Smooth muscle cell (in vitro differentiated cells): ENCODE results near the gene PRDM16. TPM values are rescaled to one million over a fixed set of nuclear protein-coding genes. Genes with fewer than 3 reads are reported as not detected.

Source experiments
- DNase-seq: peaks from one replicate; lab custom pipeline; 2025; ENCODE audit not compliant: unreplicated experiment; lab: John Stamatoyannopoulos, UW
- H2AFZ ChIP-seq: fragments of 200-600 bp; sonication (generic); 2 replicates; pipeline ENCODE4 v1.6.0; 2016; ENCODE audit warnings: antibody characterized with exemption, low read depth, mild to moderate bottlenecking
- H3F3A ChIP-seq: fragments of 200-600 bp; sonication (generic); 2 replicates; pipeline ENCODE4 v1.6.0; 2017; ENCODE audit warnings: antibody characterized with exemption, low read depth
- H3K27ac ChIP-seq: fragments of 200-600 bp; sonication (generic); 2 replicates; pipeline ENCODE4 v1.5.1; 2016; ENCODE audit warnings: low read depth, mild to moderate bottlenecking
- H3K27me3 ChIP-seq: fragments of 200-600 bp; sonication (generic); 2 replicates; pipeline ENCODE4 v1.6.1; 2016; ENCODE audit warnings: low read depth, mild to moderate bottlenecking
- H3K36me3 ChIP-seq: fragments of 200-600 bp; sonication (generic); 2 replicates; pipeline ENCODE4 v1.5.1; 2016; ENCODE audit warnings: low read depth
- H3K4me1 ChIP-seq: fragments of 200-600 bp; sonication (generic); 2 replicates; pipeline ENCODE4 v1.5.1; 2016; ENCODE audit warnings: low read depth
- H3K4me2 ChIP-seq: fragments of 200-600 bp; sonication (generic); 2 replicates; pipeline ENCODE4 v1.6.0; 2016; ENCODE audit warnings: mild to moderate bottlenecking
- H3K4me3 ChIP-seq: fragments of 200-600 bp; sonication (generic); 2 replicates; pipeline ENCODE4 v1.5.1; 2016; ENCODE audit warnings: mild to moderate bottlenecking
- H3K79me2 ChIP-seq: fragments of 200-600 bp; sonication (generic); 2 replicates; pipeline ENCODE4 v1.6.0; 2016; ENCODE audit warnings: low read depth, mild to moderate bottlenecking
- H3K9ac ChIP-seq: fragments of 200-600 bp; sonication (generic); 2 replicates; pipeline ENCODE4 v1.6.0; 2016; ENCODE audit warnings: low read depth
- H3K9me3 ChIP-seq: fragments of 200-600 bp; sonication (generic); replicated peaks from 2 replicates; pipeline ENCODE4 v1.5.1; 2016; ENCODE audit warnings: low read depth
- H4K20me1 ChIP-seq: fragments of 200-600 bp; sonication (generic); 2 replicates; pipeline ENCODE4 v1.6.0; 2016; ENCODE audit warnings: low read depth
- CTCF ChIP-seq: fragments of 200-600 bp; sonication (generic); IDR thresholded peaks from 2 replicates; pipeline ENCODE4 v1.5.1; 2017; ENCODE audit warnings: borderline replicate concordance, mild to moderate bottlenecking, antibody characterized with exemption; ENCODE audit not compliant: insufficient read depth, poor library complexity, severe bottlenecking
- WGBS: methylation state at CpG from one replicate; pipeline ENCODE4 v1.1.7; 2016; ENCODE audit warnings: low lambda C conversion rate; 5-methylcytosine and 5-hydroxymethylcytosine counted together
- polyA plus RNA-seq: library from polyadenylated mRNA; unstranded; fragments of >200 nt; fragmentation: Nextera tagmentation; extraction: Ambion mirVana; gene quantifications from 2 replicates; pipeline ENCODE4 v1.2.1, GENCODE V29; 2016
- total RNA-seq: library from RNA; depleted of rRNA; stranded (reverse); fragments of >200 nt; gene quantifications from 2 replicates; pipeline ENCODE4 v1.2.3, GENCODE V29; 2014

The PRDM16 gene
- total and polyA plus RNA-seq, 2 experiments from 2014 or later: 0.72 to 1.3 TPM

- Histone ChIP-seq H4K20me1 (no peaks in the 10 kb centered on the region), H3F3A (no peaks in the 10 kb centered on the region), H3K27ac (no peak overlapping the region), H3K36me3 (no peaks in the 10 kb centered on the region), H3K9ac (no peak overlapping the region), H2AFZ (no peak overlapping the region), H3K4me3 (no peak overlapping the region), H3K79me2 (no peaks in the 10 kb centered on the region), H3K27me3 (no peaks in the 10 kb centered on the region), H3K4me2 (no peak overlapping the region), H3K4me1 (no peaks in the 10 kb centered on the region), H3K9me3 (no peaks in the 10 kb centered on the region)
- TF ChIP-seq CTCF: no peak
- WGBS: 83% methylated on average over 23 of the region's 23 CpGs
- DNase-seq: no peak
These were observed 354.3 kb downstream of the PRDM16 start for GRCh38 chr1:3423245-3423829.

GRCh38 chr1:3423896-3424611 lies 355.1 kb downstream of the PRDM16 start:
- 79% methylated on average over 28 of the region's 28 CpGs for WGBS
- Histone ChIP-seq H3K36me3 (no peaks in the 10 kb centered on the region), H3K4me1 (no peaks in the 10 kb centered on the region), H3K9ac (no peak overlapping the region), H3K27ac (no peak overlapping the region), H3K27me3 (no peaks in the 10 kb centered on the region), H2AFZ (no peak overlapping the region), H3K79me2 (no peaks in the 10 kb centered on the region), H3K4me3 (no peak overlapping the region), H3K9me3 (no peaks in the 10 kb centered on the region), H4K20me1 (no peaks in the 10 kb centered on the region), H3F3A (no peaks in the 10 kb centered on the region), H3K4me2 (no peak overlapping the region)
- no peak for TF ChIP-seq CTCF
- DNase-seq: no peak

- H3K36me3 ChIP-seq: no peaks in the 10 kb centered on the region
- WGBS: 97% methylated on average over 40 of the region's 44 CpGs
- H3K27ac ChIP-seq: no peak overlapping the region
- H3K79me2 ChIP-seq: no peaks in the 10 kb centered on the region
- H3K4me3 ChIP-seq: no peak overlapping the region
- no peak overlapping the region for H2AFZ ChIP-seq
- no peaks in the 10 kb centered on the region for H3K27me3 ChIP-seq
- H3K4me2 ChIP-seq: no peak overlapping the region
- no peaks in the 10 kb centered on the region for H3K4me1 ChIP-seq
- TF ChIP-seq CTCF: no peak
- DNase-seq: no peak
- no peaks in the 10 kb centered on the region for H3K9me3 ChIP-seq
- no peak overlapping the region for H3K9ac ChIP-seq
- H4K20me1 ChIP-seq: no peaks in the 10 kb centered on the region
- H3F3A ChIP-seq: no peaks in the 10 kb centered on the region
These were observed 356.6 kb downstream of the PRDM16 start for GRCh38 chr1:3425486-3426215.
